ENCODE data around the gene TTPAL. TPM values are rescaled to one million over a fixed set of nuclear protein-coding genes. Genes with fewer than 3 reads are reported as not detected.
A peak's percentile ranks its signal among the peaks of the same experiment; 100 is the strongest.

Gene TTPAL, protein sequence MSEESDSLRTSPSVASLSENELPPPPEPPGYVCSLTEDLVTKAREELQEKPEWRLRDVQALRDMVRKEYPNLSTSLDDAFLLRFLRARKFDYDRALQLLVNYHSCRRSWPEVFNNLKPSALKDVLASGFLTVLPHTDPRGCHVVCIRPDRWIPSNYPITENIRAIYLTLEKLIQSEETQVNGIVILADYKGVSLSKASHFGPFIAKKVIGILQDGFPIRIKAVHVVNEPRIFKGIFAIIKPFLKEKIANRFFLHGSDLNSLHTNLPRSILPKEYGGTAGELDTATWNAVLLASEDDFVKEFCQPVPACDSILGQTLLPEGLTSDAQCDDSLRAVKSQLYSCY
- 6.5 TPM in 2 replicates for total RNA-seq (2013; cell fraction: nucleolus; rRNA removed)
- 9.2 and 9.4 TPM in 2 replicates for total RNA-seq (2014; rRNA removed)
- total RNA-seq (2014; rRNA removed; fragmentation: Illumina TruSeq; extraction: Trizol) = 9.2 and 9.3 TPM in 2 replicates
- total RNA-seq (2021) = 17.1 and 17.8 TPM in 2 replicates
- 6.7 TPM for polyA plus RNA-seq (2011; ENCODE audit: low read depth)
- 3.9 and 5.2 TPM in 2 replicates for polyA plus RNA-seq (2011; rRNA removed)
- polyA plus RNA-seq (2011; cell fraction: cytosol; rRNA removed) = 4.3 and 4.8 TPM in 2 replicates
- polyA plus RNA-seq (2011; cell fraction: nucleus; rRNA removed) = 4.6 and 7.0 TPM in 2 replicates
- 6.3 and 7.4 TPM in 2 replicates for polyA plus RNA-seq (2012)
- polyA plus RNA-seq (2014; fragmentation: Illumina TruSeq; extraction: Trizol) = 14.4 and 15.4 TPM in 2 replicates
- polyA plus RNA-seq (2014; fragmentation: Nextera tagmentation; extraction: Ambion mirVana) = 1 to 10 TPM; 4.0 to 4.3 TPM
- 8.5 and 8.7 TPM in 2 replicates for polyA plus RNA-seq (2014; rRNA removed)
- polyA plus RNA-seq (2016; fragmentation: Nextera tagmentation; extraction: Ambion mirVana) = 10 to 100 TPM; 19.7 to 24.0 TPM
- 6.1 and 8.4 TPM in 2 replicates for polyA minus RNA-seq (2011; rRNA and poly(A)+ RNA removed)
- polyA minus RNA-seq (2011; cell fraction: cytosol; rRNA and poly(A)+ RNA removed) = 0.94 and 3.3 TPM in 2 replicates
- polyA minus RNA-seq (2011; cell fraction: nucleus; rRNA and poly(A)+ RNA removed) = 3.4 and 4.7 TPM in 2 replicates
- percentile 76 among the genes with signal in this experiment for Bru-seq, nascent RNA
- BruChase-seq, experiment 1, labeled RNA remaining after a 6-hour chase = percentile 76 among the genes with signal in this experiment
- percentile 86 among the genes with signal in this experiment for BruChase-seq, experiment 2, labeled RNA remaining after a 2-hour chase
- long read RNA-seq, experiment 1, full-length matches to known transcripts = 2 of 4 reads
- long read RNA-seq, experiment 1, partial matches to known transcripts = 0 of 4 reads
- long read RNA-seq, experiment 1, other reads (novel, unspliced or antisense) = 2 of 4 reads
- long read RNA-seq, experiment 2, full-length matches to known transcripts = 9 of 27 reads
- long read RNA-seq, experiment 2, partial matches to known transcripts = 2 of 27 reads
- long read RNA-seq, experiment 2, other reads (novel, unspliced or antisense) = 16 of 27 reads

- Histone ChIP-seq H3K27me3 (replicated peaks in 1 of 2; ENCODE audit: control insufficient read depth in 2 of 2, insufficient read depth in 2 of 2, low read length in 1 of 2) (no peaks in the 10 kb centered on the region), H3K9me3 (replicated peaks; ENCODE audit: control insufficient read depth, insufficient read depth, low read length) (no peaks in the 10 kb centered on the region), H4K20me1 (ENCODE audit: control insufficient read depth, insufficient read depth) (no peaks in the 10 kb centered on the region), H3K36me3 (ENCODE audit: control insufficient read depth in 2 of 2, insufficient read depth in 2 of 2, low read length in 1 of 2) (no peaks in the 10 kb centered on the region; a peak in 2 of 4 replicates), H2AFZ (ENCODE audit: control insufficient read depth, low read depth, low read length) (peak within 1 kb of the TSS; percentile 94), H3K4me1 (ENCODE audit: control insufficient read depth, insufficient read depth, low read length) (no peaks in the 10 kb centered on the region; the same call in 1 of the 2 replicates), H3K27ac (ENCODE audit: control insufficient read depth, insufficient read depth) (peak within 1 kb of the TSS; percentile 90), H3K79me2 (ENCODE audit: control insufficient read depth, insufficient read depth, low read length) (peaks cover 15% of the 10 kb centered on the region), H3K4me3 (peak within 1 kb of the TSS; percentile 75), H3K4me2 (ENCODE audit: control insufficient read depth, insufficient read depth) (peak within 1 kb of the TSS; percentile 93), H3K9ac (ENCODE audit: control insufficient read depth, insufficient read depth, low read length) (peak within 1 kb of the TSS; percentile 95)
- ChIA-PET RAD21 (ENCODE audit: unreplicated experiment) (interaction anchor here (0.5 to 1.7 kb wide), 16 partner anchors 14 to 620 kb away, joined by 3 to 14 read pairs (median 3); partner anchors contain the start of gene SERINC3), POLR2A (interaction anchor here (0.6 to 2.4 kb wide), 3 partner anchors 41 to 175 kb away, joined by 3 to 12 read pairs (median 3); partner anchors contain the start of gene SERINC3), CTCF (interaction anchor here (0.6 to 2.0 kb wide), 12 partner anchors 15 to 261 kb away, joined by 3 to 15 read pairs (median 3); partner anchors contain the start of gene SERINC3), SMC1A (ENCODE audit: uncharacterized antibody, unreplicated experiment) (interaction anchor here (0.8 to 2.8 kb wide), 12 partner anchors 16 to 263 kb away, joined by 3 to 13 read pairs (median 4); partner anchors contain the start of gene SERINC3)
- intact Hi-C loops (cut with micrococcal nuclease; ENCODE audit: unreplicated experiment) (loop anchor here (5.0 kb wide), 2 partner anchors 111 to 136 kb away; no protein-coding TSS in a partner anchor), in situ Hi-C loops (cut with MboI) (no loop called here)
- DNase-seq (ENCODE audit: low read depth, low spot score) (peak; percentile 68), ATAC-seq (peak; percentile 97), FAIRE-seq (peak; percentile 75)
- 2% methylated on average over 54 of the region's 55 CpGs for WGBS (ENCODE audit: insufficient coverage, insufficient replicate concordance, low lambda C conversion rate, missing lambda C conversion rate)
- BruUV-seq (replicated peaks) = TSS peak; percentile 71
- TF ChIP-seq, protein P1, sequence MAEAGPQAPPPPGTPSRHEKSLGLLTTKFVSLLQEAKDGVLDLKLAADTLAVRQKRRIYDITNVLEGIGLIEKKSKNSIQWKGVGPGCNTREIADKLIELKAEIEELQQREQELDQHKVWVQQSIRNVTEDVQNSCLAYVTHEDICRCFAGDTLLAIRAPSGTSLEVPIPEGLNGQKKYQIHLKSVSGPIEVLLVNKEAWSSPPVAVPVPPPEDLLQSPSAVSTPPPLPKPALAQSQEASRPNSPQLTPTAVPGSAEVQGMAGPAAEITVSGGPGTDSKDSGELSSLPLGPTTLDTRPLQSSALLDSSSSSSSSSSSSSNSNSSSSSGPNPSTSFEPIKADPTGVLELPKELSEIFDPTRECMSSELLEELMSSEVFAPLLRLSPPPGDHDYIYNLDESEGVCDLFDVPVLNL (IDR thresholded peaks at IDR 0.05; ENCODE audit: low read depth, low read length) = no peak
- TF ChIP-seq CREM (IDR thresholded peaks at IDR 0.05; ENCODE audit: low read depth) (peak; percentile 91), SUZ12 (IDR thresholded peaks at IDR 0.05; ENCODE audit: unreplicated experiment) (no peak), MYB (IDR thresholded peaks at IDR 0.05; ENCODE audit: borderline replicate concordance, low read depth, low read length) (no peak), BHLHE40 (IDR thresholded peaks at IDR 0.05; ENCODE audit: borderline replicate concordance in 1 of 2, low read depth in 2 of 2, low read length in 1 of 2) (peak in 1 of 2 experiments; percentile 74; a peak in 3 of 4 replicates), MEF2A (IDR thresholded peaks at IDR 0.05; ENCODE audit: insufficient read depth, low read depth, low read length) (no peak), POLR2AphosphoS5 (IDR thresholded peaks at IDR 0.05; ENCODE audit: low read length) (peak; percentile 95), ASH2L (IDR thresholded peaks at IDR 0.05; ENCODE audit: borderline replicate concordance, low read depth) (no peak), HDGF (IDR thresholded peaks at IDR 0.05) (no peak), KAT2A (conservative IDR thresholded peaks at IDR 0.05; ENCODE audit: control insufficient read depth, low read depth, low read length) (no peak), ZNF622 (IDR thresholded peaks at IDR 0.05) (no peak)
- TF ChIP-seq, protein P2, sequence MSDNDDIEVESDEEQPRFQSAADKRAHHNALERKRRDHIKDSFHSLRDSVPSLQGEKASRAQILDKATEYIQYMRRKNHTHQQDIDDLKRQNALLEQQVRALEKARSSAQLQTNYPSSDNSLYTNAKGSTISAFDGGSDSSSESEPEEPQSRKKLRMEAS (IDR thresholded peaks at IDR 0.05; ENCODE audit: low read depth, low read length) = peak; percentile 60
Measured at GRCh38 chr20:44475694-44476560, at the start of gene TTPAL. Gene TTPAL, plus strand, starts transcription at chr20:44475874. Its CDS starts 4,126 bp downstream, at chr20:44480000.

Measured in GM12878 (cell line).